Adrenal gland (tissue), 5 donors: Measurements from ENCODE around the gene DCXR.

Experiments used
- CTCF ChIP-seq, 6 experiments: fragments of 450-650 bp in 4 of 6; fragments of 200-600 bp in 2 of 6; sonication (generic) in 1 of 6; IDR thresholded peaks; 1 replicate in 5 of 6; 2 replicates in 1 of 6; pipeline versions ENCODE4 v1.5.1 to v1.8.0; 2016 to 2021; ENCODE audit warnings: antibody characterized with exemption in 6 of 6, mild to moderate bottlenecking in 2 of 6, moderate library complexity in 1 of 6
- POLR2A ChIP-seq, 2 donors: fragments of 450-650 bp; IDR thresholded peaks; one replicate each; pipeline ENCODE4 v1.6.1; 2017; ENCODE audit warnings: antibody characterized with exemption in 2 of 2, mild to moderate bottlenecking in 2 of 2, moderate library complexity in 1 of 2
- donor health status: DM: no; HTN: no; CAD: no.

GRCh38 chr17:82042649-82043048, 5.2 kb upstream of the DCXR start:
- TF ChIP-seq CTCF (IDR thresholded peaks at IDR 0.05) (no peak), POLR2A (IDR thresholded peaks at IDR 0.05) (no peak)
